SU-DHL-6 (cell line): Measurements from ENCODE around the gene TMEM130.

Experiments used
- CTCF ChIP-seq: fragments of 200-600 bp; sonication (generic); IDR thresholded peaks from one replicate; pipeline ENCODE4 v1.5.1; 2017; ENCODE audit warnings: antibody characterized with exemption, mild to moderate bottlenecking, low read length, moderate library complexity; ENCODE audit not compliant: insufficient read depth, poor library complexity, severe bottlenecking
- EZH2phosphoT487 ChIP-seq: fragments of 200-600 bp; sonication (generic), shearing (Covaris generic); conservative IDR thresholded peaks from 2 replicates; pipeline ENCODE4 v1.6.1; 2018; ENCODE audit warnings: mild to moderate bottlenecking, antibody characterized with exemption, low read length, moderate library complexity, mixed read lengths

GRCh38 chr7:98892609-98893008 is 22.8 kb upstream of the TMEM130 start:
- TF ChIP-seq CTCF (no peak), EZH2phosphoT487 (no peak)
